GM12875 (cell line): ENCODE data around the gene POU2AF2.
"Not testable (repeated sequence)": the region's sequence is repeated elsewhere in the genome, so short reads cannot be mapped to it uniquely, and the experiment has no call there.

Experiments used
- H3K4me3 ChIP-seq: one replicate; pipeline ENCODE4 v1.5.1; 2011; ENCODE audit warnings: low read depth, low read length, control low read depth
- CTCF ChIP-seq: IDR thresholded peaks from 2 replicates; pipeline ENCODE4 v1.5.1; 2011; ENCODE audit warnings: low read depth, mild to moderate bottlenecking, control low read depth, inconsistent platforms, low read length, moderate library complexity, borderline replicate concordance; ENCODE audit not compliant: insufficient read depth

Gene POU2AF2

GRCh38 chr11:111209543-111210355 lies 35.8 kb upstream of the POU2AF2 start:
- TF ChIP-seq CTCF, result no peak
- H3K4me3 ChIP-seq, result no peak overlapping the region

GRCh38 chr11:111213256-111213655 lies 32.3 kb upstream of the POU2AF2 start:
- no peak for TF ChIP-seq CTCF

GRCh38 chr11:111220721-111221120 lies 24.8 kb upstream of the POU2AF2 start:
- H3K4me3 ChIP-seq, result no peak overlapping the region
- no peak for TF ChIP-seq CTCF

More at GRCh38 chr11:111213256-111213655, 32.3 kb upstream of the POU2AF2 start:
- H3K4me3 ChIP-seq, result no peak overlapping the region

- no peak overlapping the region for H3K4me3 ChIP-seq
- TF ChIP-seq CTCF, result no peak
Measured at GRCh38 chr11:111221208-111221607, 24.3 kb upstream of the POU2AF2 start.

GRCh38 chr11:111221936-111222335 lies 23.6 kb upstream of the POU2AF2 start:
- not testable (repeated sequence) for H3K4me3 ChIP-seq

- not testable (repeated sequence) for H3K4me3 ChIP-seq
Measured at GRCh38 chr11:111222821-111223455, 22.6 kb upstream of the POU2AF2 start.

GRCh38 chr11:111225881-111226280 lies 19.6 kb upstream of the POU2AF2 start:
- no peak overlapping the region for H3K4me3 ChIP-seq
- TF ChIP-seq CTCF, result no peak

- no peak overlapping the region for H3K4me3 ChIP-seq
- no peak for TF ChIP-seq CTCF
Measured at GRCh38 chr11:111229604-111230003, 15.9 kb upstream of the POU2AF2 start.
